ENCODE measurements around the gene POLR1E. TPM values are rescaled to one million over a fixed set of nuclear protein-coding genes. Genes with fewer than 3 reads are reported as not detected.

POLR1E gene
- total and polyA plus RNA-seq, 4 donors = 21.7 to 26.7 (median 25.0) TPM

- Histone ChIP-seq H3K36me3 (ENCODE audit: control insufficient read depth, insufficient read depth, low read length) (peaks cover 71% of the 10 kb centered on the region), H3K27ac (ENCODE audit: low read depth, low read length) (no peak overlapping the region), H3K9me3 (ENCODE audit: control insufficient read depth, insufficient read depth, low read length) (no peaks in the 10 kb centered on the region), H3K4me1 (ENCODE audit: control insufficient read depth, insufficient read depth, low read length) (no peaks in the 10 kb centered on the region), H3K27me3 (ENCODE audit: control insufficient read depth, insufficient read depth, low read length) (no peaks in the 10 kb centered on the region), H3K4me3 (ENCODE audit: low read depth, low read length) (no peak overlapping the region)
- DNase-seq (ENCODE audit: low read depth in 4 of 6, low spot score in 6 of 6) = no peak
- WGBS (ENCODE audit: insufficient coverage) = 94% methylated on average over 6 of the region's 6 CpGs
Measured at GRCh38 chr9:37523916-37524315, 38.2 kb downstream of the POLR1E start.

GRCh38 chr9:37528652-37529471 lies 43.1 kb downstream of the POLR1E start:
- Histone ChIP-seq H3K27ac (ENCODE audit: low read depth, low read length) (peak overlapping the region; percentile 59), H3K4me1 (ENCODE audit: control insufficient read depth, insufficient read depth, low read length) (peaks cover 3% of the 10 kb centered on the region), H3K9me3 (ENCODE audit: control insufficient read depth, insufficient read depth, low read length) (no peaks in the 10 kb centered on the region), H3K4me3 (ENCODE audit: low read depth, low read length) (no peak overlapping the region), H3K36me3 (ENCODE audit: control insufficient read depth, insufficient read depth, low read length) (peaks cover 53% of the 10 kb centered on the region), H3K27me3 (ENCODE audit: control insufficient read depth, insufficient read depth, low read length) (no peaks in the 10 kb centered on the region)
- 84% methylated on average over 18 of the region's 18 CpGs for WGBS (ENCODE audit: insufficient coverage)
- peak in 2 of 6 donors; percentile 7 to 51 for DNase-seq (ENCODE audit: low read depth in 4 of 6, low spot score in 6 of 6)

GRCh38 chr9:37531699-37532098 lies 46.0 kb downstream of the POLR1E start:
- DNase-seq (ENCODE audit: low read depth in 4 of 6, low spot score in 6 of 6) = no peak
- Histone ChIP-seq H3K4me1 (ENCODE audit: control insufficient read depth, insufficient read depth, low read length) (peaks cover 3% of the 10 kb centered on the region), H3K27ac (ENCODE audit: low read depth, low read length) (no peak overlapping the region), H3K4me3 (ENCODE audit: low read depth, low read length) (no peak overlapping the region), H3K36me3 (ENCODE audit: control insufficient read depth, insufficient read depth, low read length) (peaks cover 46% of the 10 kb centered on the region), H3K27me3 (ENCODE audit: control insufficient read depth, insufficient read depth, low read length) (no peaks in the 10 kb centered on the region), H3K9me3 (ENCODE audit: control insufficient read depth, insufficient read depth, low read length) (no peaks in the 10 kb centered on the region)
- WGBS (ENCODE audit: insufficient coverage) = 100% methylated on average over 5 of the region's 13 CpGs

- peaks cover 54% of the 10 kb centered on the region for H3K36me3 ChIP-seq (ENCODE audit: control insufficient read depth, insufficient read depth, low read length)
- no peak overlapping the region for H3K27ac ChIP-seq (ENCODE audit: low read depth, low read length)
- H3K27me3 ChIP-seq (ENCODE audit: control insufficient read depth, insufficient read depth, low read length) = no peaks in the 10 kb centered on the region
- no peaks in the 10 kb centered on the region for H3K9me3 ChIP-seq (ENCODE audit: control insufficient read depth, insufficient read depth, low read length)
- H3K4me1 ChIP-seq (ENCODE audit: control insufficient read depth, insufficient read depth, low read length) = no peaks in the 10 kb centered on the region
- WGBS (ENCODE audit: insufficient coverage) = 70% methylated on average over 3 of the region's 7 CpGs
- DNase-seq (ENCODE audit: low read depth in 4 of 6, low spot score in 6 of 6) = no peak
- no peak overlapping the region for H3K4me3 ChIP-seq (ENCODE audit: low read depth, low read length)
Measured at GRCh38 chr9:37534412-37534811, 48.7 kb downstream of the POLR1E start.

- Histone ChIP-seq H3K4me1 (ENCODE audit: control insufficient read depth, insufficient read depth, low read length) (no peaks in the 10 kb centered on the region), H3K36me3 (ENCODE audit: control insufficient read depth, insufficient read depth, low read length) (peaks cover 50% of the 10 kb centered on the region), H3K27ac (ENCODE audit: low read depth, low read length) (no peak overlapping the region)
Measured at GRCh38 chr9:37534901-37535300, 49.2 kb downstream of the POLR1E start.

GRCh38 chr9:37538099-37538498 lies 52.4 kb downstream of the POLR1E start:
- Histone ChIP-seq H3K27me3 (ENCODE audit: control insufficient read depth, insufficient read depth, low read length) (no peaks in the 10 kb centered on the region), H3K9me3 (ENCODE audit: control insufficient read depth, insufficient read depth, low read length) (no peaks in the 10 kb centered on the region), H3K4me1 (ENCODE audit: control insufficient read depth, insufficient read depth, low read length) (no peaks in the 10 kb centered on the region), H3K4me3 (ENCODE audit: low read depth, low read length) (no peak overlapping the region), H3K27ac (ENCODE audit: low read depth, low read length) (no peak overlapping the region), H3K36me3 (ENCODE audit: control insufficient read depth, insufficient read depth, low read length) (peaks cover 47% of the 10 kb centered on the region)
- WGBS (ENCODE audit: insufficient coverage) = 96% methylated on average over 5 of the region's 7 CpGs
- no peak for DNase-seq (ENCODE audit: low read depth in 4 of 6, low spot score in 6 of 6)

More at GRCh38 chr9:37534901-37535300, 49.2 kb downstream of the POLR1E start:
- Histone ChIP-seq H3K9me3 (ENCODE audit: control insufficient read depth, insufficient read depth, low read length) (no peaks in the 10 kb centered on the region), H3K27me3 (ENCODE audit: control insufficient read depth, insufficient read depth, low read length) (no peaks in the 10 kb centered on the region), H3K4me3 (ENCODE audit: low read depth, low read length) (no peak overlapping the region)
- WGBS (ENCODE audit: insufficient coverage) = 44% methylated on average over 7 of the region's 10 CpGs
- no peak for DNase-seq (ENCODE audit: low read depth in 4 of 6, low spot score in 6 of 6)

- no peak overlapping the region for H3K27ac ChIP-seq (ENCODE audit: low read depth, low read length)
- H3K4me1 ChIP-seq (ENCODE audit: control insufficient read depth, insufficient read depth, low read length) = no peaks in the 10 kb centered on the region
- H3K36me3 ChIP-seq (ENCODE audit: control insufficient read depth, insufficient read depth, low read length) = peaks cover 47% of the 10 kb centered on the region
- no peak for DNase-seq (ENCODE audit: low read depth in 4 of 6, low spot score in 6 of 6)
- no peaks in the 10 kb centered on the region for H3K27me3 ChIP-seq (ENCODE audit: control insufficient read depth, insufficient read depth, low read length)
- H3K4me3 ChIP-seq (ENCODE audit: low read depth, low read length) = no peak overlapping the region
- no peaks in the 10 kb centered on the region for H3K9me3 ChIP-seq (ENCODE audit: control insufficient read depth, insufficient read depth, low read length)
Measured at GRCh38 chr9:37539634-37540033, 53.9 kb downstream of the POLR1E start.

GRCh38 chr9:37540634-37541033 lies 54.9 kb downstream of the POLR1E start:
- Histone ChIP-seq H3K27ac (ENCODE audit: low read depth, low read length) (no peak overlapping the region), H3K4me3 (ENCODE audit: low read depth, low read length) (no peak overlapping the region), H3K9me3 (ENCODE audit: control insufficient read depth, insufficient read depth, low read length) (no peaks in the 10 kb centered on the region), H3K27me3 (ENCODE audit: control insufficient read depth, insufficient read depth, low read length) (no peaks in the 10 kb centered on the region), H3K4me1 (ENCODE audit: control insufficient read depth, insufficient read depth, low read length) (no peaks in the 10 kb centered on the region), H3K36me3 (ENCODE audit: control insufficient read depth, insufficient read depth, low read length) (peaks cover 42% of the 10 kb centered on the region)
- WGBS (ENCODE audit: insufficient coverage) = no CpG with 5 or more reads among the region's 3 CpGs
- DNase-seq (ENCODE audit: low read depth in 4 of 6, low spot score in 6 of 6) = peak in 1 of 6 donors; percentile 22

GRCh38 chr9:37541465-37541864 lies 55.7 kb downstream of the POLR1E start:
- Histone ChIP-seq H3K9me3 (ENCODE audit: control insufficient read depth, insufficient read depth, low read length) (no peaks in the 10 kb centered on the region), H3K27me3 (ENCODE audit: control insufficient read depth, insufficient read depth, low read length) (no peaks in the 10 kb centered on the region), H3K4me3 (ENCODE audit: low read depth, low read length) (no peak overlapping the region), H3K4me1 (ENCODE audit: control insufficient read depth, insufficient read depth, low read length) (no peaks in the 10 kb centered on the region), H3K27ac (ENCODE audit: low read depth, low read length) (no peak overlapping the region), H3K36me3 (ENCODE audit: control insufficient read depth, insufficient read depth, low read length) (peaks cover 37% of the 10 kb centered on the region)
- WGBS (ENCODE audit: insufficient coverage) = 89% methylated on average over 7 of the region's 8 CpGs
- DNase-seq (ENCODE audit: low read depth in 4 of 6, low spot score in 6 of 6) = no peak

GRCh38 chr9:37542488-37542887 lies 56.7 kb downstream of the POLR1E start:
- Histone ChIP-seq H3K9me3 (ENCODE audit: control insufficient read depth, insufficient read depth, low read length) (no peaks in the 10 kb centered on the region), H3K4me1 (ENCODE audit: control insufficient read depth, insufficient read depth, low read length) (no peaks in the 10 kb centered on the region), H3K4me3 (ENCODE audit: low read depth, low read length) (no peak overlapping the region), H3K27me3 (ENCODE audit: control insufficient read depth, insufficient read depth, low read length) (no peaks in the 10 kb centered on the region), H3K27ac (ENCODE audit: low read depth, low read length) (no peak overlapping the region), H3K36me3 (ENCODE audit: control insufficient read depth, insufficient read depth, low read length) (peaks cover 27% of the 10 kb centered on the region)
- 100% methylated on average over 4 of the region's 6 CpGs for WGBS (ENCODE audit: insufficient coverage)
- DNase-seq (ENCODE audit: low read depth in 4 of 6, low spot score in 6 of 6) = no peak

All from spinal cord (tissue), 10 donors.